Measurements from ENCODE around the gene PDRG1. TPM values are rescaled to one million over a fixed set of nuclear protein-coding genes. Genes with fewer than 3 reads are reported as not detected.
A peak's percentile ranks its signal among the peaks of the same experiment; 100 is the strongest.

The PDRG1 gene
- polyA plus RNA-seq, 3 donors = 20.6 to 21.3 (median 20.9) TPM

GRCh38 chr20:31972471-31973021, 20.7 kb upstream of the PDRG1 start:
- peak; percentile 70 for DNase-seq

GRCh38 chr20:31969991-31970390, 18.1 kb upstream of the PDRG1 start:
- DNase-seq = no peak

- DNase-seq = peak; percentile 86
These were observed 16.7 kb upstream of the PDRG1 start for GRCh38 chr20:31968291-31969126.

GRCh38 chr20:31967830-31968249, 16.0 kb upstream of the PDRG1 start, which contains the start of gene XKR7:
Gene XKR7 (plus strand): TSS chr20:31968151. CDS start chr20:31968176, 25 bp downstream.
- no peak for DNase-seq

GRCh38 chr20:31966991-31967655, 15.3 kb upstream of the PDRG1 start:
- DNase-seq = no peak

GRCh38 chr20:31963889-31964288, 12.0 kb upstream of the PDRG1 start:
- DNase-seq = no peak

GRCh38 chr20:31962761-31963160, 10.9 kb upstream of the PDRG1 start:
- no peak for DNase-seq

GRCh38 chr20:31956556-31957526, 5.0 kb upstream of the PDRG1 start:
- no peak for DNase-seq

GRCh38 chr20:31954500-31954899, 2.7 kb upstream of the PDRG1 start:
- no peak for DNase-seq

- DNase-seq = no peak
These were observed 1.8 kb upstream of the PDRG1 start for GRCh38 chr20:31953556-31954148.

- DNase-seq = no peak
These were observed 680 bp downstream of the PDRG1 start for GRCh38 chr20:31951203-31951529.

- no peak for DNase-seq
These were observed 1.8 kb downstream of the PDRG1 start for GRCh38 chr20:31949877-31950646.

GRCh38 chr20:31948008-31948407, 3.8 kb downstream of the PDRG1 start:
- DNase-seq = no peak

GRCh38 chr20:31945785-31946184, 6.1 kb downstream of the PDRG1 start:
- DNase-seq = no peak

- DNase-seq = no peak
These were observed 6.5 kb downstream of the PDRG1 start for GRCh38 chr20:31945319-31945718.

GRCh38 chr20:31943052-31943471, 8.8 kb downstream of the PDRG1 start:
- DNase-seq = no peak

GRCh38 chr20:31939661-31940060, 12.2 kb downstream of the PDRG1 start:
- no peak for DNase-seq

GRCh38 chr20:31937820-31938219, 14.0 kb downstream of the PDRG1 start:
- DNase-seq = no peak

- DNase-seq = no peak
These were observed 15.4 kb downstream of the PDRG1 start for GRCh38 chr20:31936420-31936819.

- DNase-seq = no peak
These were observed 16.7 kb downstream of the PDRG1 start for GRCh38 chr20:31934968-31935764.

Measured in renal pelvis (tissue), 4 donors.